ENCODE data around the gene MTREX.

DNA sequence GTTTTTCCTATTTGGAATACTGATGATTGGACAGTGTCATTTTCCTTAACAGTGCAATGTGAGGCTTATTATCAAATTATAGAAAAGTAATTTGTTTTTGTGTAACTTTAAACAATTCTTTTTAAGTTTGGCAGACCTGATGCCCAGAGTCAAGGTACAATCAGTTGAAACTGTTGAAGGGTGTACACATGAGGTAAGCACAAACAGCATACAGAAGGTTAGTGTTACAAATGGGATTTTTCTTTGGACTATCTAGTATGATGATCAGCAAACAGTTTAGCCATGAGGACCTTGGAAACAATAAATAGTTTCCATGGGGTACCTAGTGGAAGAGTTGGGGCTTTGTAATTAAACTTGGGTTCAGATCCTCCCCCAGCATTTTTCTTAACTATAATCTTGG, 16.2 kb downstream of the MTREX start:
- TF ChIP-seq CTCF (IDR thresholded peaks at IDR 0.05; ENCODE audit: low read depth, low read length, poor library complexity, severe bottlenecking) = no peak
- no peak for TF ChIP-seq EZH2phosphoT487 (IDR thresholded peaks at IDR 0.05; ENCODE audit: borderline replicate concordance, low read length)
